ENCODE results near the gene B2M.
"Not testable (repeated sequence)": the region's sequence is repeated elsewhere in the genome, so short reads cannot be mapped to it uniquely, and the experiment has no call there.

B2M gene

GRCh38 chr15:44700676-44701075 is 10.6 kb upstream of the B2M start:
- not testable (repeated sequence) for DNase-seq

GRCh38 chr15:44705986-44706385 is 5.3 kb upstream of the B2M start:
- DNase-seq: no peak

GRCh38 chr15:44706401-44706800 is 4.9 kb upstream of the B2M start:
- DNase-seq: no peak

- no peak for DNase-seq
Observed at GRCh38 chr15:44706946-44707636, 4.2 kb upstream of the B2M start.

GRCh38 chr15:44710236-44711095 is 851 bp upstream of the B2M start:
- peak; percentile 9 for DNase-seq

- DNase-seq: no peak
Observed at GRCh38 chr15:44711743-44712345, 527 bp downstream of the B2M start.

GRCh38 chr15:44712346-44713005 is 1.2 kb downstream of the B2M start:
- peak; percentile 46 for DNase-seq

- DNase-seq: peak; percentile 3
Observed at GRCh38 chr15:44713006-44713966, 2.0 kb downstream of the B2M start.

- no peak for DNase-seq
Observed at GRCh38 chr15:44715142-44715796, 4.0 kb downstream of the B2M start.

GRCh38 chr15:44715797-44716334 is 4.5 kb downstream of the B2M start:
- DNase-seq: no peak

- no peak for DNase-seq
Observed at GRCh38 chr15:44716983-44717602, 5.8 kb downstream of the B2M start.

- no peak for DNase-seq
Observed at GRCh38 chr15:44718180-44718926, 7.0 kb downstream of the B2M start.

- no peak for DNase-seq
Observed at GRCh38 chr15:44718927-44719292, 7.6 kb downstream of the B2M start.

GRCh38 chr15:44719293-44719999 is 8.1 kb downstream of the B2M start:
- no peak for DNase-seq

- DNase-seq: not testable (repeated sequence)
Observed at GRCh38 chr15:44720000-44720435, 8.7 kb downstream of the B2M start.

GRCh38 chr15:44720460-44721176 is 9.3 kb downstream of the B2M start:
- DNase-seq: no peak

GRCh38 chr15:44722011-44722410 is 10.7 kb downstream of the B2M start:
- no peak for DNase-seq

- no peak for DNase-seq
Observed at GRCh38 chr15:44726136-44726535, 14.8 kb downstream of the B2M start.
